ENCODE measurements around the gene AMN.

GRCh38 chr14:102979406-102979805 lies 56.9 kb downstream of the AMN start:
- TF ChIP-seq, protein P1, sequence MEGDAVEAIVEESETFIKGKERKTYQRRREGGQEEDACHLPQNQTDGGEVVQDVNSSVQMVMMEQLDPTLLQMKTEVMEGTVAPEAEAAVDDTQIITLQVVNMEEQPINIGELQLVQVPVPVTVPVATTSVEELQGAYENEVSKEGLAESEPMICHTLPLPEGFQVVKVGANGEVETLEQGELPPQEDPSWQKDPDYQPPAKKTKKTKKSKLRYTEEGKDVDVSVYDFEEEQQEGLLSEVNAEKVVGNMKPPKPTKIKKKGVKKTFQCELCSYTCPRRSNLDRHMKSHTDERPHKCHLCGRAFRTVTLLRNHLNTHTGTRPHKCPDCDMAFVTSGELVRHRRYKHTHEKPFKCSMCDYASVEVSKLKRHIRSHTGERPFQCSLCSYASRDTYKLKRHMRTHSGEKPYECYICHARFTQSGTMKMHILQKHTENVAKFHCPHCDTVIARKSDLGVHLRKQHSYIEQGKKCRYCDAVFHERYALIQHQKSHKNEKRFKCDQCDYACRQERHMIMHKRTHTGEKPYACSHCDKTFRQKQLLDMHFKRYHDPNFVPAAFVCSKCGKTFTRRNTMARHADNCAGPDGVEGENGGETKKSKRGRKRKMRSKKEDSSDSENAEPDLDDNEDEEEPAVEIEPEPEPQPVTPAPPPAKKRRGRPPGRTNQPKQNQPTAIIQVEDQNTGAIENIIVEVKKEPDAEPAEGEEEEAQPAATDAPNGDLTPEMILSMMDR (IDR thresholded peaks at IDR 0.05; ENCODE audit: borderline replicate concordance, extremely low read depth, low read length, poor library complexity, severe bottlenecking), result no peak
- no peak for TF ChIP-seq EZH2 (IDR thresholded peaks at IDR 0.05; ENCODE audit: borderline replicate concordance, low read depth, low read length, severe bottlenecking)

Data from DND-41 (cell line).